ENCODE results near the gene LGR6. TPM values are rescaled to one million over a fixed set of nuclear protein-coding genes. Genes with fewer than 3 reads are reported as not detected.

The LGR6 gene
- total RNA-seq, 4 donors from 2014 or later = 0.15 TPM; not detected in 3

DNA sequence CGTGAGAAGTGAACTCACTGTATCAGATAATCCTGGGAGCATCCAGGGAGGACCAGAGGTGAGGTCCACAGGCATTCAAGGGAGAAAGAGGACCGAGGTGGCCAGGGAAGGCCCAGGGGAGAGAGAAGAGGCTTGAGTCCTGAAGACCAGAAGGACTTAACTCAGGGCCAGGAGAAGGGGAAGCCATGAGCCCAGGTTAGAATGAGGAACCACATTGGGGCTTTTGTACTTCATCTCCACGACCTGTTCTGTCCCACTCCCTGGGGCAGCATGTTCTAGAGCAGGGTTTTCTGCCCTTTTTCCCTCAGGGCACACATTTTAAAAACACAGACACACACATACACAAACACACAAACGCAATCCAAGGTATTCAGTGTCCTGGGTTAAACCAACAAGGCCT lies 8.4 kb downstream of the LGR6 start:
- intact Hi-C loops (cut with DNase I; ENCODE audit: low total_unique reads) (loop anchor here (5.0 kb wide), 1 partner anchor 105 kb away; no protein-coding TSS in a partner anchor), in situ Hi-C loops (cut with MboI; ENCODE audit: low sequenced_read_pairs in 4 of 4) (loop anchor here in 2 of 4 donors (5.0 kb wide), 1 partner anchor 110 kb away; no protein-coding TSS in a partner anchor)
- Histone ChIP-seq H3K9me3 (no peaks in the 10 kb centered on the region), H3K27me3 (no peaks in the 10 kb centered on the region), H3K4me1 (peaks cover 27 to 31% of the 10 kb centered on the region in 2 donors), H3K4me3 (no peak overlapping the region), H3K36me3 (no peaks in the 10 kb centered on the region), H3K27ac (no peak overlapping the region)
- DNase-seq = no peak
- TF ChIP-seq CTCF (IDR thresholded peaks at IDR 0.05 in 4 of 5, conservative IDR thresholded peaks at IDR 0.05 in 1 of 5) (no peak), POLR2A (IDR thresholded peaks at IDR 0.05) (no peak)
- ATAC-seq = no peak

DNA sequence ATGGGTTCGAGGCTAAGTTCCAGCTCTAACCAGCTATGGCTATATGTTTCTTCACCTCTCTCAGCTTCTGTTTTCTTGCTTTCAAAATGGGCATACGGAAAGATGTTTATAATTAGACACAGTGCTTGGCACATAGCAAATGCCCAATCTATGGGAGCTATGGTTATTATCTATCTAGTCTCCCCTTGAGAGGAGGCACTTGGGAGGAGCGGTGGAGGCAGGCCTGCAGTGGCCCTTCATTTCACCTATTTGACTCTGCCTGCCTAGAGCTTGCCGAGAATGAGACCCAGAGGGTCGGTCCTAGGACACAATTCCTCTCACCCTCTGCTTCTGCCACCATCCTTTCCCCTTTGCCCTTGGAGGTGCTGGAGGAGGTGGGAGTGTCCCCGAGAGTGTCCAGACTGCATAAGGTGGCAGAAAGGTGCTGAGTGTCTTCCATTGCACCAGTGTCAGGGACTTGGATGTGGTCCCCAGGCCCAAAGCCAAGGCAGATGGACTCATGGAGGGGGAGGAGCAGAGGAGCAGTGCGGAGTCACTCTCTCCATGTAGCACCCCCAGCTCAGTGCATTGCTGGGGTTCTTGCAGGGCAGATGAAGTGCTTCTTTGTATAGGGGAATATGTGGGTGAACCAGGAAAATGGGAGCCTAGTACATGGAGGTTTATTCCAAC lies 9.0 kb downstream of the LGR6 start:
- Histone ChIP-seq H3K4me1 (peaks cover 27 to 31% of the 10 kb centered on the region in 2 donors), H3K9me3 (no peaks in the 10 kb centered on the region), H3K36me3 (no peaks in the 10 kb centered on the region), H3K4me3 (no peak overlapping the region), H3K27me3 (no peaks in the 10 kb centered on the region), H3K27ac (no peak overlapping the region)
- TF ChIP-seq CTCF (IDR thresholded peaks at IDR 0.05 in 4 of 5, conservative IDR thresholded peaks at IDR 0.05 in 1 of 5) (no peak), POLR2A (IDR thresholded peaks at IDR 0.05) (no peak)
- DNase-seq = peak in 1 of 2 donors; percentile 47
- in situ Hi-C loops (cut with MboI; ENCODE audit: low sequenced_read_pairs in 4 of 4) = loop anchor here in 2 of 4 donors (5.0 kb wide), 1 partner anchor 110 kb away; no protein-coding TSS in a partner anchor
- intact Hi-C loops (cut with DNase I; ENCODE audit: low total_unique reads) = loop anchor here (5.0 kb wide), 1 partner anchor 105 kb away; no protein-coding TSS in a partner anchor
- peak in 1 of 2 donors; percentile 63 for ATAC-seq

DNA sequence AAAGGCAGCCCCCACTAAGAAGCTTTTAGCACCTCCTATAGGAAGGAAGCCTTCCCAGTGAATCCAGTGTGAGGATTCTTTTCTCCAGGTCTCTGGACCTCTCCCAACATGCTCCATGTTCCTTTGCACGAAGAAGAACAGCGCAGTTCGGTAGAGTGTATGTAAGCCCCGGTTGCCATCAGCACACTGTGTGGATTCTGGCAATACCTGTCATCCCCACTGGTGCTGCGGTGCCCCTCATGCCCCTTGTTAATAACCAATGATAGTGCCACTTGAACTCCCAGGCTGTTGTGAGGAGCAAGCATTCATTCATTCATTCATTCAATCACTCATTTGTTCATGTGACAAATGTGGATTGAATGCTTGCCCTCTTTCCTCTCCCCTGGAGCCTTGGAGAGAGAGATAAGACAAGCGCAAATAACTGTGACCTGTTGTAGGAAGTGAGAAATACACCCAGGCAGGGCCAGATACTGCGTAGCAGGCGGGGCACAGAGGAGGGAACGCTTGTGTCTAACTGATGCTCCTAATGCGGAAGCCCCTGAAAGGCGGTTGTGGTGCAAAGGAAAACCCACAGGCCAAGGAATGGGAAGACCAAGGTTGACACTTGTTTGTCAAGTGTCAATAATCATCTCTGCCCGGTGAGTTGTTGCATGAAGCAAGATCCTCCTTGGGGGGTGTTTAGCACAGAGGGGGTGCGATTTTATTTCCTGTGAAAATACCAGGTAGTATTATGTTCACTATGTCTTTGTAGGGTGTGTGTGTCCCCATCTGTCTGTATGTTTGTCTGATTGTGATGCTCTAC lies 9.8 kb downstream of the LGR6 start:
- intact Hi-C loops (cut with DNase I; ENCODE audit: low total_unique reads) = loop anchor here (5.0 kb wide), 1 partner anchor 104 kb away; no protein-coding TSS in a partner anchor
- in situ Hi-C loops (cut with MboI; ENCODE audit: low sequenced_read_pairs in 4 of 4) = loop anchor here in 2 of 4 donors (5.0 kb wide), 1 partner anchor 109 kb away; no protein-coding TSS in a partner anchor

DNA sequence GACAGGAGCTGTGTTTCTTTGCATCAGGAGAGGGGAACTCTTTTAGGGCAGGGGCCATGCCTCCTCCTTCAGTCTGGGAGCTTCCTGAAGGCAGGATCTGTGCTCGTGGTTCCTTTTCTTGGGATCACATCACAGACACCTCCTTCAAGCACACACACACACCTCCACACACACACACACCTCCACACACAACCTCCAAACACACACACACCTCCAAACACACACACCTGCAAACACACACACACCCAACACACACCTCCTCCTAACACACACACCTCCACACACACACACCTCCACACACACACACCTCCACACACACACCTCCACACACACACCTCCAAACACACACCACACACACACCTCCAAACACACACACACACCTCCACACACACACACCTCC lies 10.5 kb downstream of the LGR6 start:
- ATAC-seq (no peak), DNase-seq (no peak)
- H3K9me3 ChIP-seq = no peaks in the 10 kb centered on the region
- H3K4me1 ChIP-seq = peaks cover 27 to 29% of the 10 kb centered on the region in 2 donors
- in situ Hi-C loops (cut with MboI; ENCODE audit: low sequenced_read_pairs in 4 of 4) = loop anchor here in 2 of 4 donors (5.0 kb wide), 1 partner anchor 108 kb away; no protein-coding TSS in a partner anchor
- TF ChIP-seq CTCF (IDR thresholded peaks at IDR 0.05 in 4 of 5, conservative IDR thresholded peaks at IDR 0.05 in 1 of 5) = no peak
- intact Hi-C loops (cut with DNase I; ENCODE audit: low total_unique reads) = loop anchor here (5.0 kb wide), 1 partner anchor 103 kb away; no protein-coding TSS in a partner anchor
- no peak overlapping the region for H3K27ac ChIP-seq
- H3K27me3 ChIP-seq = no peaks in the 10 kb centered on the region
- no peak overlapping the region for H3K4me3 ChIP-seq
- H3K36me3 ChIP-seq = no peaks in the 10 kb centered on the region

More for the DNA sequence above, 9.8 kb downstream of the LGR6 start:
- Histone ChIP-seq H3K36me3 (no peaks in the 10 kb centered on the region), H3K27me3 (no peaks in the 10 kb centered on the region), H3K4me3 (no peak overlapping the region), H3K9me3 (no peaks in the 10 kb centered on the region), H3K4me1 (peaks cover 27 to 31% of the 10 kb centered on the region in 2 donors), H3K27ac (no peak overlapping the region)
- DNase-seq = no peak
- no peak for ATAC-seq
- no peak for TF ChIP-seq CTCF (IDR thresholded peaks at IDR 0.05 in 4 of 5, conservative IDR thresholded peaks at IDR 0.05 in 1 of 5)
- TF ChIP-seq POLR2A (IDR thresholded peaks at IDR 0.05) = no peak
